NCI-H1092 treated with DMSO at 0.1 percent for 48 hours (cell line): ENCODE results near the gene C20orf204.
"Not testable (repeated sequence)": the region's sequence is repeated elsewhere in the genome, so short reads cannot be mapped to it uniquely, and the experiment has no call there.

Experiments
- DNase-seq: peaks from one replicate; lab custom pipeline; 2025; lab: John Stamatoyannopoulos, UW

The C20orf204 gene

DNA sequence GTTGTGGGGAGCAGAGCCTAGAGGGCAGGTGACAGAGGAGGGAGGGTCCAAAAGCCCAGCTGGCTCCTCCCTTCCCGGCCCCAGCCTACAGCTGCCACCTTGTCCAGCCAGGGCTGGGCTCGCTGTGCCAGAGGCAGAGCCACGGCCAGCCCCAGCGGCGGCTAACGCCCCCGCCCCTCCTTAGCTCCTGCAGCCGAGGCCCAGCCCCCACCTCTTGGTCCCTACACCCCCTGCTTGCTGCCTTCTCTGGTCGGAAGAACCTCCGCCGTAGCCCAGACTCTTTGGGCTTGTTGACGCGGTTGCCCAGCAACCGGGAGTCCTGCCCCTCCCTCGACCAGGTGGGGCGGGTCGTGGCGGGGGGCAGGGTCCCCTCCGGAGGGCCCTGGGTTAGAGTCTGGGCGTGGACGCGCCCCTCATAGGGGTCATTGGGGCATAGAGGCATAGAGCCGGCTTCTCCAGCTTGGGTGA lies 48.7 kb downstream of the C20orf204 start:
- DNase-seq, result no peak

DNA sequence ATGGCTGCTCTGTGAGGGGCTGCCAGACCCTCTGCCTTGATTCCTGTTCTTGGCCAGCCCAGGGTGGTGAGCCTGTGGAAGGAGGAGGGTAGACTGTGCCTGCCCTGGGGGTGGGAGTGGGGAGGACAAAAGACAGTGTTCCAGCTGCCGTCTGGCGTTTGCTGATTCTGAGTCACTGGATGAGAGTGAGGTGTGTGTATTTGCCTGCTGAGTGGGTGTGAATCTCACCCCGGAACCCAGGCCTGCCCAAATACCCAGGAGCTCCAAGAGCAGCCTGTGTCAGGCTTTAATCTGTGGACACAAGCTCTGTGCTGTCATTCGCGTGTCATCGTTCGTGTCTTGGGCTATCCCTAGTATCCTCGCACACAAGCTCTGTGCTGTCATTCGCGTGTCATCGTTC lies 50.8 kb downstream of the C20orf204 start:
- no peak for DNase-seq

DNA sequence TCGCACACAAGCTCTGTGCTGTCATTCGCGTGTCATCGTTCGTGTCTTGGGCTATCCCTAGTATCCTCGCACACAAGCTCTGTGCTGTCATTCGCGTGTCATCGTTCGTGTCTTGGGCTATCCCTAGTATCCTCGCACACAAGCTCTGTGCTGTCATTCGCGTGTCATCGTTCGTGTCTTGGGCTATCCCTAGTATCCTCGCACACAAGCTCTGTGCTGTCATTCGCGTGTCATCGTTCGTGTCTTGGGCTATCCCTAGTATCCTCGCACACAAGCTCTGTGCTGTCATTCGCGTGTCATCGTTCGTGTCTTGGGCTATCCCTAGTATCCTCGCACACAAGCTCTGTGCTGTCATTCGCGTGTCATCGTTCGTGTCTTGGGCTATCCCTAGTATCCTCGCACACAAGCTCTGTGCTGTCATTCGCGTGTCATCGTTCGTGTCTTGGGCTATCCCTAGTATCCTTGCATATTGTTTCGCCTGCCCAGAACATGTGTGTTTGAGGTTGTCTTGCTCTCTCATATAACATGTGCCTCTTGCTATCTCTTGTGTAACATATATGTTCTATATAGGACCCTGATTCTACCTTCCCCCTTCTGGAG lies 51.3 kb downstream of the C20orf204 start:
- DNase-seq, result not testable (repeated sequence)

DNA sequence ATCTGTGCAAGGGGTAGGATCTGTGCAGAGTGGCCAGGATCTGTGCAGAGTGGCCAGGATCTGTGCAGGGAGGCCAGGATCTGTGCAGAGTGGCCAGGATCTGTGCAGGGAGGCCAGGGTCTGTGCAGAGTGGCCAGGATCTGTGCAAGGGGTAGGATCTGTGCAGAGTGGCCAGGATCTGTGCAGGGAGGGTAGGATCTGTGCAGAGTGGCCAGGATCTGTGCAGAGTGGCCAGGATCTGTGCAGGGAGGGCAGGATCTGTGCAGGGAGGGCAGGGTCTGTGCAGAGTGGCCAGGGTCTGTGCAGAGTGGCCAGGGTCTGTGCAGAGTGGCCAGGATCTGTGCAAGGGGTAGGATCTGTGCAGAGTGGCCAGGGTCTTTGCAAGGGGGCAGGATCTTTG lies 52.6 kb downstream of the C20orf204 start:
- DNase-seq, result not testable (repeated sequence)
